8988T (cell line): ENCODE data around the gene GHDC.
"Not testable (repeated sequence)": the region's sequence is repeated elsewhere in the genome, so short reads cannot be mapped to it uniquely, and the experiment has no call there.

ENCODE experiments used
- DNase-seq: peaks from one replicate; pipeline ENCODE4 v3.0.0; 2011

Gene GHDC

GRCh38 chr17:42202159-42202558, 7.9 kb upstream of the GHDC start:
- DNase-seq: no peak

- no peak for DNase-seq
Measured at GRCh38 chr17:42201458-42201772, 7.1 kb upstream of the GHDC start.

GRCh38 chr17:42200706-42201457, 6.6 kb upstream of the GHDC start:
- DNase-seq: no peak

GRCh38 chr17:42199416-42200011, 5.2 kb upstream of the GHDC start:
- no peak for DNase-seq

GRCh38 chr17:42198897-42199296, 4.6 kb upstream of the GHDC start:
- no peak for DNase-seq

GRCh38 chr17:42197564-42198156, 3.4 kb upstream of the GHDC start:
- no peak for DNase-seq

GRCh38 chr17:42193216-42193968, 902 bp downstream of the GHDC start:
- no peak for DNase-seq

GRCh38 chr17:42192189-42193126, 1.8 kb downstream of the GHDC start:
- no peak for DNase-seq

- no peak for DNase-seq
Measured at GRCh38 chr17:42191275-42191608, 3.1 kb downstream of the GHDC start.

- no peak for DNase-seq
Measured at GRCh38 chr17:42190491-42191274, 3.6 kb downstream of the GHDC start.

- no peak for DNase-seq
Measured at GRCh38 chr17:42189651-42189965, 4.7 kb downstream of the GHDC start.

- DNase-seq: no peak
Measured at GRCh38 chr17:42188749-42189650, 5.3 kb downstream of the GHDC start.

GRCh38 chr17:42187833-42188232, 6.5 kb downstream of the GHDC start:
- DNase-seq: no peak

- DNase-seq: not testable (repeated sequence)
Measured at GRCh38 chr17:42186191-42186590, 8.1 kb downstream of the GHDC start.

GRCh38 chr17:42185621-42185930, 8.7 kb downstream of the GHDC start:
- no peak for DNase-seq

GRCh38 chr17:42184713-42185620, 9.3 kb downstream of the GHDC start, which contains the start of gene HCRT:
TSS of gene HCRT (minus strand) at chr17:42185452. CDS start at chr17:42185365, 87 bp downstream.
- no peak for DNase-seq

- peak; percentile 80 for DNase-seq
Measured at GRCh38 chr17:42183741-42184711, 10.3 kb downstream of the GHDC start.

- no peak for DNase-seq
Measured at GRCh38 chr17:42182927-42183734, 11.2 kb downstream of the GHDC start.
